ENCODE results near the gene GRIP1.

Gene GRIP1

GRCh38 chr12:66600903-66601302 is 78.0 kb downstream of the GRIP1 start:
- DNase-seq (ENCODE audit: low spot score): no peak

- DNase-seq (ENCODE audit: low spot score): no peak
These were observed 79.1 kb downstream of the GRIP1 start for GRCh38 chr12:66599816-66600215.

GRCh38 chr12:66598608-66599007 is 80.3 kb downstream of the GRIP1 start:
- no peak for DNase-seq (ENCODE audit: low spot score)

- no peak for DNase-seq (ENCODE audit: low spot score)
These were observed 80.8 kb downstream of the GRIP1 start for GRCh38 chr12:66598079-66598478.

DNA sequence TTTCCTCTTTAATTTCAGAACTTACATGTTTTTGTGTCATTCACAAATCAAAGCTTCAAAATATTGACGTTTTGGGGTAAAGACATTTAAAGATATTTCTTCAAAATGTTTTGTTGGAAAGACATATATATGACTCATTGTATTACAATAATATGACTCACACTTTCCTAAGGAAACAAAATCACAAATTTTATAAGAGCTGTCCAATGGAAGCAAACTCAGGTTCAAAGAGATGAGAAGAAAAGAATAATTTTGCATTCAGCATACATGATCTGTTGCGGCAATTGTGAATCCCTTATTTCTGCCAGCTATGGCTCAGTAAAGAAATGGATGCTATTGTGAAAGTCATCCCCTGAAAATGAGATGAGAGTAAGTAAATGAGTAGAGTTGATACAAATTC is 82.7 kb downstream of the GRIP1 start:
- no peak for DNase-seq (ENCODE audit: low spot score)

DNA sequence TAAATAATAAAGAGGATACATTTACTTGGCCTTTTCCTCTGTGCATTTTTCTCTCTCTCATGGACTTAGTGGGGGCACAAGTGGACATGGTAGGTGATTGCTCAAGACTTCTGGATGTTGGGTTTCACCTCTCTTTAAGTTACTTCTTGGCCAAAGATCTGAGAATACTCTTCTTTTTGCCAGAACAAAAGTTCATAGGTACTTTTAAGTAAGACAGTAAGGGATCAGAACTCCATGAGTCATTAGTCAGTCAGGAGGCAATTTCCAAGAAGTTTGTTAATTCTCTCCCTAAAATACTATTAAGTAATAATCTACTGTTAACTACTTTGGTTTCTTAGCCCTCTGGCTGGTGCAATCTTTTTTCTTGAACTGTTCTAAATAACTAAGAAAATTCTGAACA is 84.2 kb downstream of the GRIP1 start:
- no peak for DNase-seq (ENCODE audit: low spot score)

DNA sequence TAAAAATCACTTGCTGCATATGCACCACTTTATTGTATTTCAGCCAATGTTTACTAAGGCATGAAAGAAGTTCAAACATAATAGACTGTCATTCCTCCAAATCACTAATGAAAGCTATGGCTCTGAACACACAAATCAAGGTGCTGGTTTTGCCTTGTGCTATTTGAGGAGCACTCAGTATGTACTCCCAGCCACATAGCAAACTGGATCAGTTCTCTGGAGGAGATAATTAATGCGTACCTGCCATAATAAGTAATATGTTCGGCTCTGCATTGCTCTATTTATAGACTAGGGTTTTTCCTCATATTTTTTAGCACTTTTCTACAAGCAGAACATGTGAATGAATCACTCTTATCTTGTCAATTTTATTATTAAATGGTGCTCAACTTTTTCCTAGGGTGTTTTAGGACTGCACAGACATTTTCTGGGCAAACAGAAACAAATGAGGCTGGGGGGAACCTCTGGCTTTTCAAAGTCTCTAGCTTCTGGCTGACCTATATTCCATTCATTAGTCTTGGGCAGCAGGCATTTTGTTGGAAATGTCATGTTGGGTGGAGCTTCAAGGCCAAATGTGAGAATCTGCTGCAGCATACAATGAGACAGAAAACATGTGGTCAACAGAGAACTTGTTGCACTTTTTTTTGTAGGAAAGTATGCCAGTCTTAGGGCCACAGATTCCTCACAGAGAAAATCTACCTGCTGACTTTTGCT is 88.4 kb downstream of the GRIP1 start:
- no peak for DNase-seq (ENCODE audit: low spot score)

DNA sequence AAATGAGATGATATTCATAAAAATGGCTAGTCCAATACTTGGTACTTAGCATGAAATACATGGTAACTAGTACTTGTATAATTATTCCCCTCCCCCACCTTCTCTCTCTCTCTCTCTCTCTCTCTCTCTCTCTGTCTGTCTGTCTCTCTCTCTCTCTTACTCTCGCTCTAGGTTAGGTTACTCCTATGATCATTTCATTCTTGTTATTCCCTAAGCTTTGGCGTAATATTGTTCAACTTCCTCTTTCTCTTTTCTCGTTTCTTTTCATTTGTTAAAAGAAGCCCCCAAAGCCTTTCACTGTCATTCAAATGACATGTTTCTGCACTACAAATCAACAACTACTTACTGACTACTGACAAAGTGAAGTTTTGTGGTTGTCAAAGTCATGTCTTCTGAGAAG is 89.8 kb downstream of the GRIP1 start:
- no peak for DNase-seq (ENCODE audit: low spot score)

DNA sequence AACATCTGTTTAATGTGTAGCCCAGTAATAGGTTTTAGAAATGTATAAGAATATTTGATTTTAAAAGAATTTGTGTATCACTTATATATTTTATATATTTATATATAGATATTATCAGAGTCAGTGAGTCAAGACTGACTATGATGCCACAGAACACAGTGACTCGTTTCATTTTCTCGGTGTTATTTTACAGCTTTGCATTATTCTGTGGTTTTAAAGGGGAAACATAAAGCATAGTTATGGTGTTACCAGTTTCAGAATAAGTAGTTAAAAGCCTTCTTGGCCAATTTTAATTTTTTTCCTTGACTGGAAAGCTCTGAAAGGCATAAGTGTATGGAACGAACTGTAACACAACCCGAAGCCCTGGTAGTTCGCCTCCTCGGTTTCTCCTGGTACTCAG is 91.0 kb downstream of the GRIP1 start:
- DNase-seq (ENCODE audit: low spot score): no peak

GRCh38 chr12:66584673-66585072 is 94.2 kb downstream of the GRIP1 start:
- no peak for DNase-seq (ENCODE audit: low spot score)

- DNase-seq (ENCODE audit: low spot score): no peak
These were observed 105.3 kb downstream of the GRIP1 start for GRCh38 chr12:66573605-66574004.

DNA sequence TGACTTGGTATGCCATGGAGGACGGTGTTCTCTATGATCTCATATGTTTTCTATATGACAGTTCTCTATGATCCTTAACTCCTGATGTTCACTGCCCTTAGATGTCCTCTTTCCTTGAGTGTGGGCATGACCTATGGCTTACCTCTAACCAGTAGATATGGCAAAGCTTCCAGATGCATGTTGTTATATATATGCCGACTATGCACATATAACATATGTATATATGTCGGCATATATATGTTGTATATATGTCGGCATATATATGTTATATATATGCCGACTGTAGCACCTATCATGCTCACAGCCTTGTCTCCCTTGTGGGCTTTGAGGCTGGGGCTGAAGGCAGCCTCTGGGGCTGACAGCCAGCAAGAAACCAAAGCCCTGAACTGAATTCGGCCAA is 106.0 kb downstream of the GRIP1 start:
- DNase-seq (ENCODE audit: low spot score): no peak

DNA sequence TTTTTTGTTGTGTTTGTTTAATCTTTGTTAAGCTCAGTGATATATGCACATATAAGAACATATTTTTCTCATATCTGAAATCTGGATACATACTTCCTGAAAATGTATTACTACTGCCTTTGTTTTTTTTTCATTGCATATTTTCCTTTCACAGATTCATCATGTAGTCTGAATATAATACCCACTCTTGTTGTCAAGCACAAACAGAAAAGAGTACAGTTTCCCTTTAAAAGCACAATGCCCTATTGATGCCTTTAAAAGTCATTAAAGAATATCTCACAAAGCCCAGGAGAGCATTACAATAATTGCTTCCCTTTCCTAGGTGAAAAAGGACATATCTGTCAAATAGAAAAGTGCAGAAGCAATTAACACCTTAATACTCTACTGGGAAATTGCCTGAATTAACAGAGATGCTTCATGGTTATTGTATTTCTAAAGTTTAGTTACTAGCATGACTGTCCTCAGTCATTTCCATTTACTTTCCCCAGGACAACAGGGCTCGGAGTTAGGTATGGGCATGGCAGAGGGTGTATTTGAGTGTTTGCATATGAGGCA is 107.4 kb downstream of the GRIP1 start:
- DNase-seq (ENCODE audit: low spot score): no peak

GRCh38 chr12:66563220-66563619 is 115.7 kb downstream of the GRIP1 start:
- no peak for DNase-seq (ENCODE audit: low spot score)

DNA sequence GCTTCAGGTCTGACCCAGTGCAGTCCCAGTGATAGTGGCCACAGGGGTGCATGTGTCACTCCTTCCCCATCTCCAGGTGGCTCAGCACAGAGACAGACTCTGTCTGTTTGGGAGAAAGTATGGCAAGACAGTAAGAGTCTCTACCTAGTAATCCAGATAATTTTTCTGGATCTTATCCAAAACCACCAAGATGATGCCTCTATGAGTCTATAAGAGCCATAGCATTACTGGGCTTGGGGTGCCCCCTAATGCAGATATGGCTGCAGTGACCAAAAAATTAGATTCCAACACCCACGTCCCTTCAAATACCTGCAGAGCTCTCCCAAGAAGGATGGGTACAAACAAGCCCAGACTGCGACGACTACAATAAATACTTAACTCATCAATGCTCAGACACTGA is 123.8 kb downstream of the GRIP1 start:
- DNase-seq (ENCODE audit: low spot score): no peak

GRCh38 chr12:66552716-66553115 is 126.2 kb downstream of the GRIP1 start:
- no peak for DNase-seq (ENCODE audit: low spot score)

GRCh38 chr12:66550626-66551025 is 128.2 kb downstream of the GRIP1 start:
- no peak for DNase-seq (ENCODE audit: low spot score)

DNA sequence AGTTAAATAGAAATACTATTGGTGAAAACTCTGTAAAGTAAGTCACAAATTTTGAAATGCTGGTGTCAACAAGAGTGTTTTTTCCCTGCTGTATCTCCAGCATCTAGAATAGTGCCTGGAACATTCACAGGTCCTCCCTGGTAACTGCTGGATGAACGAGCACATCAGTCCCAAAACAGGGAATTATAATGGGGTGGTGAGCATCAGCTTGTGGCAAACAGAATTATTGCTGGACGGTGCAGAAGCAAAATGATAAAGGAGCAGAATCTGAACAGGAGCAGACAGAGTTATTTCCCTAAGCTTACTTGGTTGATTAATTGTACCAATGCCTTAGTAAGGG is 129.9 kb downstream of the GRIP1 start:
- DNase-seq (ENCODE audit: low spot score): no peak

DNA sequence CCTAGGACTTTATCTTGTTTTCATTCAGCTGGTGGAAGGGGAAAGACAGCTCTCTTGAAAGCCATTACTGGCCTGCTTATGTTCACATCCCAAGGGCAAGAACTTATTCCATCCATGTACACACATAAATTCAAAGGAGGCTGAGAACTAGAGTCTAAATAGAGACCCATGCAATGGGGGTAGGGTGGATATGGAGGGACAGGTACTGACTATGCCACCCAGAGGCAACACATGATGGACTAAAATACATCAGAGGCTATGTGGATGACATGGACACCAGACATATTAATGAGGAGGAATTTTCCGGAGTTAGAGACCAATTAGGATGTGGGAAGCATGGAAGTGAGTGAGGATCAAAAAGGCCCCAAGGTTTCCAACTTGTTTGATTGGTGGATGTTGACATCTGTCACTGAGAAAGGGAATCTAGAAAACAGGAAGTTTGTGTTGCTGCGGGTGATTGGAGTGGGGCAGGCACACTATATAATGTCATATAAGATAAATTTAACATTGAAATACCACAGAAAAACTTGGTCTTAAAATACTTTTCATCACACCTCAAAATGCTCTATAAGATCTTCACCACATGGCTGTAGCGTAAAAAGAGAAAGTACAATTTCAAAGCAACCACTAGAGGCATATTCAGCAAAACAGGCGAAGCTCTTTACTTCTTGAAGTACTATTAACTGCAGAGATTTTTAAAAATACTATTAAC is 130.4 kb downstream of the GRIP1 start:
- DNase-seq (ENCODE audit: low spot score): no peak

- DNase-seq (ENCODE audit: low spot score): no peak
These were observed 137.4 kb downstream of the GRIP1 start for GRCh38 chr12:66541426-66541825.

DNA sequence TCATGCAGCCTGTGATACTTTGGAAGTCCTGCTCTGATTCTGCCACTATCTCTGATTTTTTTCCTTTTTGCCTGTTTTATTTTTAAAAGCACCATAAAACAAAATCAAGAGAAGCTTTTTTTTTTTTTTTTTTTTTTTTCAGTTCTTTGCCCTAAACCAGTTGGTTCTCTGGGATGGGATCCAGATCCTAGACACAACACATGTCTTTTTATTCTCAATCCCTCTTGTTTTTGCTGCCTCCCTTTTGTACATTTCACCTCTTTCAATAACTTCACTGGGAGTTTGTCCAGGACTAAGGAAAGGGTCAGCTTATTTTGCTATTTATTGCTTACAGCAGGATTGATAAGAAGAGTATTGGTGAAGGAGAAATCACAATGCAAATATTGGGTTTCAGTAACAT is 139.4 kb downstream of the GRIP1 start:
- peak; percentile 38 for DNase-seq (ENCODE audit: low spot score)

- no peak for DNase-seq (ENCODE audit: low spot score)
These were observed 139.9 kb downstream of the GRIP1 start for GRCh38 chr12:66538970-66539369.

GRCh38 chr12:66537876-66538275 is 141.0 kb downstream of the GRIP1 start:
- peak; percentile 49 for DNase-seq (ENCODE audit: low spot score)

DNA sequence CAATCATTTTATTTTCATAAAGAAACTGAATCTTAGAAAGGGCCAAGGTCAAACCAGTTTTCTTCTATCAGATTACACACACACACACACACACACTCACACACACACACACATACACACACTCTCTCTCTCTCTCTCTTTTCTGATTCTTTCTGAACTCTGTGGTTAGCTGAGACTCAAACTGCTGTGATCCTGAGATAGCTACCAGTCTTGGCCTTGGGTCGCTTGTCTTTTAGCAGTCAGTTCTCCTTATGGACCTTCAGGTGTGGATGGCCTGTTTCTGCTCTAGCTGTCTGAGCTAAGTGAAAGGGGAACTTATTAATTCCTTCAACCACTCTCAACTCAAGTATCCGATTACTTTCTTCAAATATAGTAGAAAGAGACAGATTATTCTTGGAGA is 145.1 kb downstream of the GRIP1 start:
- no peak for DNase-seq (ENCODE audit: low spot score)

Measured in Ammon's horn (tissue), 1 donor.